Measurements from ENCODE around the gene IRF1.
"Not testable (repeated sequence)": the region's sequence is repeated elsewhere in the genome, so short reads cannot be mapped to it uniquely, and the experiment has no call there.

The IRF1 gene

GRCh38 chr5:132487841-132488555, 2.6 kb downstream of the IRF1 start:
- DNase-seq (ENCODE audit: low read depth, low spot score) = no peak
- H3K27ac ChIP-seq = no peak overlapping the region

GRCh38 chr5:132487095-132487428, 3.5 kb downstream of the IRF1 start:
- no peak for DNase-seq (ENCODE audit: low read depth, low spot score)
- no peak overlapping the region for H3K27ac ChIP-seq

GRCh38 chr5:132486318-132487094, 4.1 kb downstream of the IRF1 start:
- no peak for DNase-seq (ENCODE audit: low read depth, low spot score)
- no peak overlapping the region for H3K27ac ChIP-seq

GRCh38 chr5:132485641-132486317, 4.8 kb downstream of the IRF1 start:
- DNase-seq (ENCODE audit: low read depth, low spot score) = no peak
- peak overlapping the region; percentile 12 for H3K27ac ChIP-seq

- H3K27ac ChIP-seq = peak overlapping the region; percentile 12
- DNase-seq (ENCODE audit: low read depth, low spot score) = not testable (repeated sequence)
Observed at GRCh38 chr5:132484876-132485640, 5.5 kb downstream of the IRF1 start.

- DNase-seq (ENCODE audit: low read depth, low spot score) = no peak
- no peak overlapping the region for H3K27ac ChIP-seq
Observed at GRCh38 chr5:132484391-132484725, 6.2 kb downstream of the IRF1 start.

GRCh38 chr5:132483661-132484390, 6.7 kb downstream of the IRF1 start:
- no peak overlapping the region for H3K27ac ChIP-seq
- no peak for DNase-seq (ENCODE audit: low read depth, low spot score)

- DNase-seq (ENCODE audit: low read depth, low spot score) = no peak
- H3K27ac ChIP-seq = no peak overlapping the region
Observed at GRCh38 chr5:132483101-132483500, 7.5 kb downstream of the IRF1 start.

- DNase-seq (ENCODE audit: low read depth, low spot score) = no peak
- H3K27ac ChIP-seq = no peak overlapping the region
Observed at GRCh38 chr5:132481596-132482211, 8.9 kb downstream of the IRF1 start.

GRCh38 chr5:132480893-132481595, 9.5 kb downstream of the IRF1 start:
- no peak overlapping the region for H3K27ac ChIP-seq
- no peak for DNase-seq (ENCODE audit: low read depth, low spot score)

- H3K27ac ChIP-seq = no peak overlapping the region
- DNase-seq (ENCODE audit: low read depth, low spot score) = no peak
Observed at GRCh38 chr5:132480546-132480892, 10.1 kb downstream of the IRF1 start.

- no peak for DNase-seq (ENCODE audit: low read depth, low spot score)
- H3K27ac ChIP-seq = no peak overlapping the region
Observed at GRCh38 chr5:132480042-132480441, 10.5 kb downstream of the IRF1 start.

- no peak overlapping the region for H3K27ac ChIP-seq
Observed at GRCh38 chr5:132479111-132479951, 11.2 kb downstream of the IRF1 start.

GRCh38 chr5:132478366-132478871, 12.2 kb downstream of the IRF1 start:
- DNase-seq (ENCODE audit: low read depth, low spot score) = no peak
- no peak overlapping the region for H3K27ac ChIP-seq

More at GRCh38 chr5:132479111-132479951, 11.2 kb downstream of the IRF1 start:
- DNase-seq (ENCODE audit: low read depth, low spot score) = no peak

GRCh38 chr5:132477784-132478365, 12.7 kb downstream of the IRF1 start:
- no peak for DNase-seq (ENCODE audit: low read depth, low spot score)
- H3K27ac ChIP-seq = no peak overlapping the region

GRCh38 chr5:132476876-132477781, 13.4 kb downstream of the IRF1 start:
- H3K27ac ChIP-seq = no peak overlapping the region
- no peak for DNase-seq (ENCODE audit: low read depth, low spot score)
